SK-N-SH (cell line): ENCODE results near the gene OTOG. TPM values are rescaled to one million over a fixed set of nuclear protein-coding genes. Genes with fewer than 3 reads are reported as not detected.

Experiments used
- CTCF ChIA-PET: fragments of 300-600, 350-600 bp; formaldehyde crosslinking; extraction: SDS; loops from one replicate; lab custom pipeline; 2021; lab: Yijun Ruan, JAX
- POLR2A ChIA-PET: fragments of 350-600 bp; sonication (Branson Sonifier 250); formaldehyde crosslinking; extraction: SDS; loops from one replicate; lab custom pipeline; 2020; ENCODE audit warnings: antibody characterized with exemption, inconsistent platforms; lab: Yijun Ruan, JAX
- DNase-seq: peaks from one replicate; pipeline ENCODE4 v3.0.0; 2012
- H2AFZ ChIP-seq: fragments of 200-600 bp; sonication (generic); 2 replicates; pipeline ENCODE4 v1.8.1; 2016; ENCODE audit warnings: antibody characterized with exemption, mild to moderate bottlenecking, low read depth
- H3F3A ChIP-seq: fragments of 200-600 bp; sonication (generic); replicated peaks from 2 replicates; pipeline ENCODE3; 2016; ENCODE audit warnings: antibody characterized with exemption, mild to moderate bottlenecking; ENCODE audit not compliant: insufficient read depth
- H3K27ac ChIP-seq, 2 experiments: fragments of 200-500 bp in 1 of 2; fragments of 200-600 bp in 1 of 2; sonication (Bioruptor generic) in 1 of 2; sonication (generic), shearing (Covaris generic) in 1 of 2; 2 replicates each; pipeline versions ENCODE4 v1.5.1 to v1.6.1; 2014 to 2016; ENCODE audit warnings: low read depth in 2 of 2, inconsistent platforms in 1 of 2, low read length in 1 of 2, mild to moderate bottlenecking in 1 of 2, mixed read lengths in 1 of 2
- H3K27me3 ChIP-seq: fragments of 200-600 bp; sonication (generic), shearing (Covaris generic); 2 replicates; pipeline ENCODE4 v1.6.1; 2016; ENCODE audit warnings: mixed run types; ENCODE audit not compliant: insufficient read depth
- H3K36me3 ChIP-seq, 2 experiments: fragments of 200-500 bp in 1 of 2; fragments of 200-600 bp in 1 of 2; sonication (Bioruptor generic) in 1 of 2; sonication (generic) in 1 of 2; replicated peaks in 1 of 2; 2 replicates each; pipeline versions ENCODE3 to v1.5.1; 2014 to 2016; ENCODE audit warnings: low read length in 1 of 2, mild to moderate bottlenecking in 1 of 2; ENCODE audit not compliant: insufficient read depth in 2 of 2, control insufficient read depth in 1 of 2
- H3K4me1 ChIP-seq, 2 experiments: fragments of 200-500 bp in 1 of 2; fragments of 200-600 bp in 1 of 2; sonication (Bioruptor generic) in 1 of 2; sonication (generic), shearing (Covaris generic) in 1 of 2; 2 replicates each; pipeline versions ENCODE4 v1.5.1 to v1.6.1; 2014 to 2016; ENCODE audit warnings: low read depth in 1 of 2, low read length in 1 of 2, mixed run types in 1 of 2; ENCODE audit not compliant: insufficient read depth in 2 of 2, control insufficient read depth in 1 of 2
- H3K4me2 ChIP-seq: fragments of 200-600 bp; sonication (generic), shearing (Covaris generic); 2 replicates; pipeline ENCODE4 v1.6.1; 2017; ENCODE audit warnings: mixed run types
- H3K4me3 ChIP-seq, 2 experiments: fragments of 200-500 bp in 1 of 2; fragments of 200-600 bp in 1 of 2; sonication (Bioruptor generic) in 1 of 2; sonication (generic), shearing (Covaris generic) in 1 of 2; 2 replicates each; pipeline versions ENCODE4 v1.5.1 to v1.8.1; 2014 to 2016; ENCODE audit warnings: low read depth in 2 of 2, inconsistent platforms in 1 of 2, low read length in 1 of 2, mild to moderate bottlenecking in 1 of 2, mixed read lengths in 1 of 2, moderate library complexity in 1 of 2
- H3K79me2 ChIP-seq: fragments of 200-600 bp; sonication (generic); 2 replicates; pipeline ENCODE4 v1.8.1; 2017; ENCODE audit warnings: mild to moderate bottlenecking; ENCODE audit not compliant: insufficient read depth
- H3K9ac ChIP-seq: fragments of 200-600 bp; sonication (generic); 2 replicates; pipeline ENCODE4 v1.6.1; 2017; ENCODE audit warnings: mixed run types
- H3K9me2 ChIP-seq: fragments of 200-600 bp; sonication (generic); 2 replicates; pipeline ENCODE4 v1.6.1; 2017; ENCODE audit warnings: mixed run types
- H3K9me3 ChIP-seq: fragments of 200-600 bp; sonication (generic); 2 replicates; pipeline ENCODE4 v1.6.1; 2017; ENCODE audit warnings: mixed run types, mild to moderate bottlenecking, moderate library complexity
- H4K20me1 ChIP-seq: fragments of 200-600 bp; sonication (generic); 2 replicates; pipeline ENCODE4 v1.6.1; 2017; ENCODE audit warnings: mild to moderate bottlenecking, mixed run types; ENCODE audit not compliant: insufficient read depth
- CHD2 ChIP-seq: fragments of 150-350 bp; IDR thresholded peaks from 2 replicates; pipeline ENCODE4 v1.6.1; 2018; ENCODE audit warnings: low read length; ENCODE audit not compliant: partially characterized antibody
- EP300 ChIP-seq, 2 experiments: IDR thresholded peaks; 2 replicates each; pipeline versions ENCODE4 v1.4.0 to v1.6.1; 2012; ENCODE audit warnings: borderline replicate concordance in 1 of 2, low read depth in 1 of 2, low read length in 1 of 2
- EZH2phosphoT487 ChIP-seq: fragments of 200-600 bp; sonication (generic); IDR thresholded peaks from 2 replicates; pipeline ENCODE4 v1.6.1; 2017; ENCODE audit warnings: low read depth, mixed run types, mild to moderate bottlenecking, antibody characterized with exemption, moderate library complexity, borderline replicate concordance
- FOSL2 ChIP-seq: IDR thresholded peaks from 2 replicates; pipeline ENCODE4 v1.4.0; 2012; ENCODE audit warnings: low read depth, mild to moderate bottlenecking, moderate library complexity, borderline replicate concordance
- FOXM1 ChIP-seq: IDR thresholded peaks from 2 replicates; pipeline ENCODE4 v1.4.0; 2012; ENCODE audit warnings: low read depth, mild to moderate bottlenecking
- GATA2 ChIP-seq: sonication (generic); formaldehyde crosslinking; IDR thresholded peaks from 2 replicates; pipeline ENCODE4 v1.5.0; 2020; ENCODE audit warnings: mild to moderate bottlenecking, missing genetic modification reagents
- IRF3 ChIP-seq: fragments of 150-350 bp; IDR thresholded peaks from 2 replicates; pipeline ENCODE4 v1.6.1; 2016; ENCODE audit warnings: mild to moderate bottlenecking, low read depth, low read length
- MAX ChIP-seq: IDR thresholded peaks from 2 replicates; pipeline ENCODE4 v1.4.0; 2012; ENCODE audit warnings: low read depth
- NFIC ChIP-seq: IDR thresholded peaks from 2 replicates; pipeline ENCODE4 v1.4.0; 2012; ENCODE audit warnings: borderline replicate concordance
- PBX3 ChIP-seq: IDR thresholded peaks from 2 replicates; pipeline ENCODE4; 2012
- RCOR1 ChIP-seq: fragments of 150-350 bp; IDR thresholded peaks from 2 replicates; pipeline ENCODE4 v1.6.1; 2017; ENCODE audit warnings: antibody characterized with exemption, low read length
- REST ChIP-seq: IDR thresholded peaks from 2 replicates; pipeline ENCODE4 v1.6.1; 2012; ENCODE audit warnings: mild to moderate bottlenecking, low read depth, low read length, moderate library complexity
- RXRA ChIP-seq: IDR thresholded peaks from 2 replicates; pipeline ENCODE4 v1.4.0; 2012; ENCODE audit warnings: low read depth, mild to moderate bottlenecking, borderline replicate concordance
- SIN3A ChIP-seq: IDR thresholded peaks from 2 replicates; pipeline ENCODE4 v1.6.1; 2012; ENCODE audit warnings: low read depth, mild to moderate bottlenecking, low read length, moderate library complexity, borderline replicate concordance
- SMC3 ChIP-seq: IDR thresholded peaks from 2 replicates; pipeline ENCODE4 v1.6.1; 2012; ENCODE audit warnings: low read depth, low read length, improper control_type of control experiment
- TAF1 ChIP-seq: IDR thresholded peaks from 2 replicates; pipeline ENCODE4 v1.6.1; 2012; ENCODE audit warnings: low read depth, mild to moderate bottlenecking, low read length, moderate library complexity, borderline replicate concordance
- TCF12 ChIP-seq: IDR thresholded peaks from 2 replicates; pipeline ENCODE4 v1.4.0; 2012
- USF2 ChIP-seq: fragments of 150-350 bp; IDR thresholded peaks from 2 replicates; pipeline ENCODE4 v1.6.1; 2017; ENCODE audit warnings: antibody characterized with exemption, low read length, low read depth, borderline replicate concordance
- YY1 ChIP-seq: IDR thresholded peaks from 2 replicates; pipeline ENCODE4 v1.4.0; 2012; ENCODE audit warnings: low read depth, mild to moderate bottlenecking
- ZBTB33 ChIP-seq: IDR thresholded peaks from 2 replicates; pipeline ENCODE4 v1.4.0; 2012; ENCODE audit warnings: low read depth, borderline replicate concordance
- WGBS: methylation state at CpG from one replicate; pipeline ENCODE4 v1.1.6; 2017; ENCODE audit warnings: low lambda C conversion rate; 5-methylcytosine and 5-hydroxymethylcytosine counted together
- polyA plus RNA-seq, 3 experiments: library from polyadenylated mRNA; depleted of rRNA; stranded (reverse); fragments of >200 nt; gene quantifications; 2 replicates each; pipeline ENCODE4 v1.2.3, GENCODE V29; 2012

Gene OTOG
- polyA plus RNA-seq, 1 of the 3 experiments (the other 2 are of a cell fraction): not detected

- Histone ChIP-seq H4K20me1 (no peaks in the 10 kb centered on the region), H3K9me2 (no peaks in the 10 kb centered on the region), H3K36me3 (no peaks in the 10 kb centered on the region), H3K4me3 (no peak overlapping the region), H3K4me1 (no peaks in the 10 kb centered on the region; a peak in 1 of 4 replicates), H3K27me3 (no peaks in the 10 kb centered on the region), H3K9ac (no peak overlapping the region), H3K79me2 (no peaks in the 10 kb centered on the region), H3K9me3 (no peaks in the 10 kb centered on the region), H3F3A (no peaks in the 10 kb centered on the region), H2AFZ (no peak overlapping the region), H3K27ac (no peak overlapping the region), H3K4me2 (no peak overlapping the region)
- ChIA-PET POLR2A (no interaction called here), CTCF (no interaction called here)
- DNase-seq: no peak
- TF ChIP-seq TCF12 (no peak), CHD2 (no peak), REST (no peak), EP300 (IDR thresholded peaks at IDR 0.05; ENCODE audit: borderline replicate concordance in 1 of 2, low read depth in 1 of 2, low read length in 1 of 2) (no peak), NFIC (no peak), FOSL2 (no peak), IRF3 (no peak), EZH2phosphoT487 (no peak), USF2 (no peak), PBX3 (no peak), ZBTB33 (no peak), MAX (no peak), FOXM1 (no peak), RXRA (no peak), SIN3A (no peak), TAF1 (no peak), SMC3 (no peak), GATA2 (CRISPR knock-in tag) (no peak), YY1 (no peak), RCOR1 (no peak)
- 22% methylated on average over 2 of the region's 2 CpGs for WGBS
These were observed 92.7 kb downstream of the OTOG start for GRCh38 chr11:17639781-17640180.
